RWPE1 (cell line): ENCODE data around the gene RPS17.
"Not testable (repeated sequence)": the region's sequence is repeated elsewhere in the genome, so short reads cannot be mapped to it uniquely, and the experiment has no call there.

Experiments
- CTCF ChIA-PET: fragments of 350-600 bp; sonication (Branson Sonifier 250); formaldehyde crosslinking; extraction: SDS; loops from one replicate; lab custom pipeline; 2021; lab: Yijun Ruan, JAX
- POLR2A ChIA-PET: fragments of 400-600 bp; formaldehyde crosslinking; extraction: SDS; loops from one replicate; lab custom pipeline; 2020; ENCODE audit warnings: antibody characterized with exemption; ENCODE audit not compliant: low non-redundant PET; lab: Yijun Ruan, JAX
- DNase-seq: peaks from one replicate; pipeline ENCODE4 v3.0.0; 2012; ENCODE audit warnings: low spot score
- H3K27ac ChIP-seq: fragments of 450-650 bp; 2 replicates; pipeline ENCODE4 v1.5.1; 2017

Gene RPS17

DNA sequence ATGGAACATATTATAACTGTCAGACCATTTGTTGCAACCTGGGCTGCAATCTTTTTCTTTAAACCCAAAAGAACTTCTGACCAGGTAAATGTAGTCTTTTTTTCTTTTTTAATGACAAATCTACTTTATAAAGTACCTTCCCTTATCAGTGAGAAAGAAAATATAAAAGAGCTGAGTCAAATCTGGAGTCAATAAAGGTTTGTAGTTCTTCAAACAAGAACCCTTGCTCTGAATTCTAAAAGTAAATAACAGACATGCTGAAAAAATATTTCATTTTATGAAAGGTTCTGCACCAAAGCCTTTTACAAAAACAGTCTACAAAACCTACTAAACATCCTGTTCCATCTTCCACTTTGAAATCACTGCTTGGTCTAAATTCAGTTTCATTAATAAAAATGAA is 42.3 kb downstream of the RPS17 start:
- H3K27ac ChIP-seq, DNase-seq, CTCF ChIA-PET, POLR2A ChIA-PET: not testable (repeated sequence)

DNA sequence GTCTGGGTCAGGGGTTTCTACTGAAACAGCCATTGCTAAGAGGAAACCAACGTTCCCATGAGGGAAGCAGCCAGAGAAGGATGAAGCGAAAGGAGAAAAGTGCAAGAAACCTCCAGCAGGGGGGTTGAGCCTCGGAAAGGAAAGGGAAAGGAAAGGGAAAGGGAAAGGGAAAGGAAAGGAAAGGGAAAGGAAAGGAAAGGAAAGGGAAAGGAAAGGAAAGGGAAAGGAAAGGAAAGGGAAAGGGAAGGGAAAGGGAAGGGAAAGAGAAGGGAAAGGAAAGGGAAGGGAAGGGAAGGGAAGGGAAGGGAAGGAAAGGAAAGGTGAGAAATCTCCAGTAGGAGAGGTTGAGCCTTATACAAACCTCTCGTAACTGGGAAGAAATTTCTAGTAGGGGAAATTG is 52.0 kb downstream of the RPS17 start:
- POLR2A ChIA-PET, CTCF ChIA-PET, H3K27ac ChIP-seq, DNase-seq: not testable (repeated sequence)

DNA sequence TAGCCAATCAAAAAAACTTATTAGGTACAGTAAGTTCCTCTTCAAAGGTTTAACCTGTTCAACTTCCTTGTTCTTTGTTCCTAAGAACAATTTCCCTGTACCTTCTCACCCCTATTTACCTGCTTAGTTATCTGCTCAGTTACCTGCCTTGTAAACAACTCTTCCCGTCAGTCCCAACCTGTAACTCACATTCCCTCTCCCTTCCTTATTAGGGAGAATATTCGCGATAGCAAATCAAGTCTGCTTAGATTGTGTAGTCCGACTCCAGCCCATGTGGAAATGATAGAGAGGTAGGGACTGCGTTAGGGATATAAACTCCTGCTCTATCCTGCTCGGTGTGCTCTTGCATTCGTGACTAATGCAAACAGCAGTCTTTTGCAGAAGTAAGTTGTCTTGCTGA is 53.2 kb downstream of the RPS17 start:
- H3K27ac ChIP-seq, CTCF ChIA-PET, DNase-seq, POLR2A ChIA-PET: not testable (repeated sequence)
